Activated T-helper 1 cell treated with Interleukin-2 at 50 U/mL for 16 hours (primary cell): ENCODE data around the gene FOXO3.
"Not testable (repeated sequence)": the region's sequence is repeated elsewhere in the genome, so short reads cannot be mapped to it uniquely, and the experiment has no call there.

ENCODE experiments used
- DNase-seq: peaks from one replicate; pipeline ENCODE4 v3.0.0-alpha.2; 2020; ENCODE audit warnings: low read depth

The FOXO3 gene

GRCh38 chr6:108556250-108556649 is 4.5 kb upstream of the FOXO3 start:
- no peak for DNase-seq

DNA sequence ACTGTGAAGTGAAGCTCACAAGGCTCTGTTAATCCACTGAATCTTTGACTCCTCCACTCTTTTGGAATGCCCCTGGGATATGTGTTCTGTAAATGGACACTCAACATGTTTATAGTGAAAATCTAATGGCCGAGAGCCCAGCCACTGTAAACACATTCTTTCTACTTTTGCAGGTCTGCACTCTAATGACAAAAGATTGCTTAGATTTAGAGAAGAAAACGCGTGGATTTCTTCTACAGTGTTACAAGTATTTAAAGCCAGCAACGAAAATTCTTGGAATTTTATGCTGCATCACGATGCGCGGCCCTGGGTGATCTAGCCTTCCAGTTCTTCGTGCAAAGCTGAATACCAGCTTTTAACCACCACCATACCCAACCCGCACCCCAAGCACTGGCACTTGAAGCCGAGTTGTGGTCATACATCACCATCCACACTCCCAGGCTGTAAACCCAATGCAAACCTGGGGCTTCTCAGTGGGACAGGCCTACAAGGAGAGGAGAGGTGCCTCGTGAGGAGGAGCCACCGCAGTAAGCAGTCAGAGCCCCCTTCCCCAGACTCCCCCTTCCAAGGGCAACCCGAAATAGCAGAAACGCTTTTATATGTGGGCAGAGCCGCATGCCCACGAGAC is 3.7 kb upstream of the FOXO3 start:
- no peak for DNase-seq

DNA sequence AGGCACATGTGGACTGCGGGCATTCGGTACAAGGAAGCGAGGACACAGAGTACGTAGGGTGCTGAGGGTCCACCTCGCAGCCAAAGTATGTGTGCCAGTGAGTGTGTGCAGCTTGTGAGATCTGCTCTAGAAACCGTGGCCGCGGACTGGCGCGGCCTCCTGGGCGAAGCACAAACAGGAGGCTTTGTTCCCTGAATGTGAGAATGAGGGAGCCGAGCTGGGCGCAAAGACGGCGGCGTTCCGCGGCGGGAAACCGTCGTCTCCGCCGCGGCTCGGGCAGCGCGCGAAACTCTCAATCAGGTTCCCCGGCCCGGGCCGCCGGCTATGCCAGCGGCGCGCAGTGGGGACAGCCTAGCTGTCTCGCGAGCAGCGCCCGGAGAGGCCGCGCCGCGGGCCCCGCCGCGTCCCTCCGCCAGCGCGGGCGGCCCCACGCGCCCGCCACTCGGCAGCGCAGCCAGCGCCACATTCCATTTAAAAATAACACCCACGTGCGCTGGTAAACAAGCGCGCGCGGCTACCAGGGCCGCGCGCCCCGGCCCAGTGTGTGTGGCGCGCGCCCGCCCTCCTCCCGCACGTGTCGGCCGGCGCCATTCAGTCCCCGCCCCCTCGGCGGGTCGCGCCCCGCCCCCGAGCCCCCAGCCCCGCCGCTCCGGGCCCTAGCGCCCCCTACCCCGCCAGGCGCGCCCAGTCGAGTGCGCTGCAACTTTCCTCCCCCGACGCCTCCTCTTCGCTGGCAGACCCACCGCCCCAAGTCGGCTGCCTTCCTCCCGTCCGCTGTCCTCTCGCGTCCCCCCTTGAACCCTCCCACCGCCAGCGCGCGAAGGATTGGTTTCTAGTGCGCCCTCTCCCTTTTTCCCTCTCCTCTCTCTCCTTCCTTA is 3.0 kb upstream of the FOXO3 start:
- peak; percentile 78 for DNase-seq

DNA sequence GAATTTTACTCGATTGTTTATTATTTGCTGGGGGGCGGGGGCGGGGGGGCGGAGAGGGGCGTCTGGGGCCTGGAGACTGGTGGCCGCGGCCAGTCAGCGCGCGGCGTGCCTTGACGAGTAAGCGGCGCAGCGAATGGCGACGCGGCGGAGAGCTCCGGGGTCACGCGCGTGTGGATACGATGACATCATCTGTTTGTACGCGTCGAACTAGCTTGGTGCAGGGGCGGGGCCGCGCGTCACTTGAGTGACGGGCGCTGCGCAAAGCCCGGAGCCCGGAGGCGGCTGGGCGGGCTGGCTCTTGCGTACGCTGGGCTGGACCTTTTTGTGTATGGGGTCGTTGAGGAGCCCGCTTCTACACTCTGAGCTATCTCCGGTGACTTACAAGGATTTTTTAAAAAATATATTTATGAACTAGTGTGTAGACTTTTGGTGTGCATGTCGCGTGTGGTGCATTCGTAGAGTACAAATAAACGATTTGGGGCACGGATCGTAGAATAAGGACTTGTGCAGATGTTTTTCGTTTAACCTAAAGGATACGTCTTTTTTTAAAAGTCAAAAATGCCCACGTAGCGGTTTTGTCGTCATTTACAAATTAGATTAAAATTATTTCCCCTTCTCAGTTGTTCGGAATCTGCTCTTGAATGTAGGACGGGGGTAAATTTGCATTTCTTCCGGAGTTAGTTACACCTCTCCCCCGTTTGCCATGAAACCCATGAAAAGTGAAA is 2.2 kb upstream of the FOXO3 start:
- peak; percentile 96 for DNase-seq

DNA sequence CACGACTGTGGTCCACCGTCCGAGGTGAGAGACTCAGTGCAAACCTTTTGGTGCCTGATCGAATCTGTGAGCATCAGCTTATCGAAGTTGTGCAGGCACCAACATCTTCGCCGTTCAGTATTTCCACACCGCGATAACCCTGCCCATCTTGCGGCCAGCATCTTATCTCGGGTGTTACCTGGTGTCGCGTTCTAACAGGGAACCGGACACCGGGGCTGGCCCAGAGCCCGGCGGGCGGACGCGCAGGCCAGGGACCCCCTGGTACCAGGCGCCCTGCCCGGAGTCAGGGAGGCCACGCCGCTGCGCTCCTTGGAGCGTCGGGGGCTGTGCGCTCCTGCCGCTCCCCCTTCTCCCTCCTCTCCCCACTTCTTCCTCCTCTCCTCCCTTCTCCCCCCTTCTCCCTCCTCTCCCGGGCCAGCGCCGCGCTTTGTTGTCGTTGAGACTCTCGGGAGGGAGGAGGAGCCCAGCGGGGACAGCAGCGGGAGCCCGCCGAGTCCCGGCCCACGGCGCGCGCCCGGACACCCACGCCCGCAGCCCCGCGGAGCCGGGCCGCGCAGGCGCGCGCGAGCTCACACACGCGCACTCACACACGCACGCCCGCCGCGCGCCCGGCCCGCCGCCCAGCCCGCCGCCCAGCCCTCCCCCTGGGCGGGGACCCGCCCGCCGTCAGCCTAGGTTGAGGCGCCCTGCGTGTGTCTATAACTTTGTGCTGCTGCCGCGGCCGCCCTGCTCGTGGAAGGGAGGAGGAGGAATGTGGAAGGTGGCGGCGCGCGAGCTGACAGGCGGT is 1.4 kb upstream of the FOXO3 start:
- DNase-seq, result peak; percentile 83

DNA sequence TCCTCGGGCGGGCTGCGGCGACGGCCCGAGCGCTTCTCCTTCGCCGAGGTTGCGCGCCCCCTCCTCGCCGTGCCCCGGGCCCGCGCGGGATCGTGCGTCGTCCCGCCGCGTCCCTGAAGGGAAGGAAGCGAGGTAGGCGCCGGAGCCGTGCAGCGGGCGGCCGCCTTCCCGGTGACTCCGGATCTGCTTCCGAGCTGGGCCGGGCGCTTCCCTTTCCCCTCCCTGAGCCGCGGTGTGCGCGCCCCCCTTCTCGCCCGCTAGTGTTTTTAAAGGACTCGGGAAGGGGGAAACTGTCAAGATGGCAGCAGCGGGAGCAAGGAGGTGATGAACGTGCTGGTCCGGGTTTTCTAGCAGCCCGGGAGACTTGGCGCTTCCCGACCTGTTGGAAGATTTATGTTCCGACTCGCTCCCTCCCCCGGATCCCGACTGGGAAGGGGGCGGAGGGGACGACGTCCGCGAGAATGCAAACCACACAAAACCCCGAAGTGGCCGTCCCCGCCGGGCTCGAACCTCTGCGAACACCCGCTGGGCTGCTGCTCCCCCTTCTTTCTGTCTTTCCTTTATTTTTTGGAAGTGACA is 744 bp upstream of the FOXO3 start:
- no peak for DNase-seq

DNA sequence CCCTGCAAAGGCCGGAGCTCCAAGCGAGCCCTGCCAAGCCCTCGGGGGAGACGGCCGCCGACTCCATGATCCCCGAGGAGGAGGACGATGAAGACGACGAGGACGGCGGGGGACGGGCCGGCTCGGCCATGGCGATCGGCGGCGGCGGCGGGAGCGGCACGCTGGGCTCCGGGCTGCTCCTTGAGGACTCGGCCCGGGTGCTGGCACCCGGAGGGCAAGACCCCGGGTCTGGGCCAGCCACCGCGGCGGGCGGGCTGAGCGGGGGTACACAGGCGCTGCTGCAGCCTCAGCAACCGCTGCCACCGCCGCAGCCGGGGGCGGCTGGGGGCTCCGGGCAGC is 561 bp downstream of the FOXO3 start:
- DNase-seq, result not testable (repeated sequence)

DNA sequence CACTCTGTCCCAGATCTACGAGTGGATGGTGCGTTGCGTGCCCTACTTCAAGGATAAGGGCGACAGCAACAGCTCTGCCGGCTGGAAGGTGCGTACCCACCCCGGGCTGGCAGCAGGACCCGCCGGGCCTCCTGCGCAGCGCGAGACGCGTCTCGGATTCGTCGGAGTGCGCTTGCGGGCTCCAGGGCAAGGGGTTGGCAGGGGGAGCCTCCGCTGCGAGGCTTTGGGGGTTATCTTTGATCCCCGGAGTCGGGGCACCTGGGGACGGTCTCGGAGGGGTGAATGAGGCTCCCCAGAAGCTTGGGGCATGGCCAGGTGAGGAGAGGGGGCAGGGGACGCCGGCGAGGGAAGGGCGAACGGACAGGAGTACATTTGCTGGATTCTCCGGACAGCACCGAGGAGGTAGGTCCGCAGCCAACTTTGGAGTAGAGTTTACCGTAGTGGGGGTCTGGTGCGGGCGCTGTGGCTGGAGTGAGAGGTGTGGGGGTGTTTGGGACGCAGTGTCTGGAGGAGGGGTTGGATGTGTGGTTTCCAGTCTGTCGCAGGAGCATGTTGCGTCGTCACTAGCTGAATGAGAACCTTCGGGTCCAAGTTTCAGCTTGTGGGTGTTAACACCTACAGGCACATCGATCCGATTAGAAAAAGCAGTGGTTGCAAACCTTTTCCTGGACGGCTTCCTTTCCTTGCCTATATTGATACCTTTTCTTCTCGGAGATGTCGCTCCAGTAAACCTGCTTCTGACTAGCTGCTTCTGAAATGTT is 1.2 kb downstream of the FOXO3 start:
- no peak for DNase-seq

DNA sequence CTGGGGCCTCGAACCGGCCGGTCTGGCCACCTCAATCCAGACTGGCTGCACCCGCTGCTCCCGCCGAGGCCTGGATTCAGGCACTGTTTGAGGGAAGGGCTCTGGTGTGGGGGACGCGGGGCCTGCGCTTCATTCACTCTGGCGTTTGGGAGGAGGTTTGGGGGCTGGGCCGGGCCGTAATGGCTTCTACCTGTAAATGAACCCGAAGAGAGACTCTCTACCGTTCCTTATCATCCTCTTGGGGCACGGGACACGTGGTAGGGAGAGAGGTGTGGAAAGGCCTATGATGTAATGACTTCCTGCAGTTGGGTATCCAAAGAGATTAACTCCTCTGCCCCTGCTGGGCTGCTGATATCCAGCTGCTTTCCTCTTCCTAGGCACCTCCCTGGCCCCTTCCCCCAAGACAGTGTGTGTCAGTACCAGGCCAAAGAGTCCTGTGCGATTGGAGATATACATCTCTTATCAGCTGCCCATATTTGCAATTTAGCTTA is 1.8 kb downstream of the FOXO3 start:
- DNase-seq, result no peak

DNA sequence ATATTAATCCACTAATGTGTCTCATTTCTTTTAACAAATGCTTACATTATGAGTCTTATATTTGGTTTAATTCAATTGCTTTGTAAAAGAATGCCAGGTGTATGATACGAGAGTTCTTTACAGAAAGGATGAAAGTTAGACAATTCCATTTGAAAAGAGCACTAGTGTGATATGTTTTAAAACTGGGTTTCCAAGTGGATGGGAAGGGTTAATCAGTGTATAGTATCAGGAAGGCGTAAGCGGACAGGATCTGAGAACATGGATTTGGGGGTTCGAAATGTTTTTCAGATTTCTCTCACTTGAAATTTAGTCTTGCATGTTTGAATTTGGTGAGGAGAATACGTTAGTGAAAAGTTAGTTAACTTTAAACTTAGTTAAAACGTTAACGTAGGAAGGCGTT is 2.6 kb downstream of the FOXO3 start:
- DNase-seq, result no peak

DNA sequence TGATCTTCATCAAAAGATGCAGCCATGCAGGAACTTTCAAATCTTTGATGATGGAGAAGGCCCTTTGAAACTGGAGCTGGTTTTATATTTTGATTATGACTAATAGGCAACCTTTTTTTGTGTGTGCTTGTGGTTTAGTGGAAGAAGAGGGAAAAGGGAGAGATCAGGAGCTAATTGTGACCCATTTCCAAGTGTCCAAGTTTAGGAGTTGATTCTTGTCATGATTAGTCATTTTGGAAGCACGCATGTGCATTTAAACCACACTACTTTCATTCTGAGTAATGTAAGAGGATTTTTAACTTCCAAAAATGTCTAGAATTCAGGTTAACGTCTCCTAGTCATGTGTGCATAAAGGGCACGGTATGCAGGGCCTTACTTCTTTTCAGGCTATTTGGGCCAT is 3.5 kb downstream of the FOXO3 start:
- DNase-seq, result no peak

DNA sequence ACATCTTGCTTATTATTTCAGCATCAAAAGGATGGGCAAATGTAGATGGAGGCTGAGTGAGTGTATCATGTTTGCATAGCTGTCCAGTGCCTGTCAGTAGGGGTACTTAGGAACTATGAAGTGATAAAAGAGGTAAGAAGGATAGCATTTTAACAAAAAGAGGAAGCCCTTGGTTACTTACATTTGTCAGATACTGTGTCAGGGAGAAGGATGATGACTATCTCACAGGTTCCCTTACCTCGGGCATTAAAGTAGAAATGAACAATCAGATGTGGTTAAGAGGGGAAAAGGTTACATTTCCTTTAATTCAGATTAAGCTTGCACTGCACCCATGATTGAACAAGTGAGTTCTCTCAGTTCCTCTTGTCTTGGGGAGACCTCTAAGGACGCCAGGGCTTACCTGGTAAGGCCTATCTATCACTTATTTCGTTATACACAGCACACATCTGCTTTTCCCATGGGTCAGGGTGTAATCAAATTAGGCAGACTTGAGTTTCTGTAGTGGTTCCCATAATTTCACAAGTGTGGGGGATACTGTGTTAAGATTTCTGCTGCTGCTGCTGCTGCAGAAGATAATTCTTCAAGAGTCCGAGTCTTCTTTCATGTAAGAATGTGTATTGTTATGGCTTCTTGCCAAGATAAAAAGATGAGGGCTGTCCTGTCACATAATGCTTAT is 4.5 kb downstream of the FOXO3 start:
- no peak for DNase-seq

DNA sequence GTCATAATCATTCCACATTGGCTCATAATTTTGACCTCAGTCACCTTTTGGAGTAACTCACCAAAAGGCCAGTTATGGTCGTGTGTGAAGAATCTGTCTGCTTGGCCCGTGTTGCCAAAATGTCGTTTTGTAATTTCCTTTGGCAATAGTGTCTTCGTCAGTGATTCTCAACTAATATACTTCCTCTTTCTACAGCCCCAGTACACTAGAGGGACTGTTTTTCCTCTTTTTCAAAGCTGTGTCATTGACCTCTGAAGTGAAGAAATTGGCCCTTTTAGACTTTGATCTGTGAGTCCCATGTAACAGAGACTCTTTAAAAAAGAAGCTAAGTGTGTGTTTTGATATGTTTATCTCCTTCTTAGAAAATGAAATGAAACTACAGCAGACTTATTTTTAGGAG is 5.2 kb downstream of the FOXO3 start:
- DNase-seq, result no peak

GRCh38 chr6:108566406-108566805 is 5.7 kb downstream of the FOXO3 start:
- DNase-seq, result no peak

GRCh38 chr6:108568101-108568500 is 7.4 kb downstream of the FOXO3 start:
- no peak for DNase-seq

GRCh38 chr6:108568551-108569305 is 8.0 kb downstream of the FOXO3 start:
- no peak for DNase-seq

DNA sequence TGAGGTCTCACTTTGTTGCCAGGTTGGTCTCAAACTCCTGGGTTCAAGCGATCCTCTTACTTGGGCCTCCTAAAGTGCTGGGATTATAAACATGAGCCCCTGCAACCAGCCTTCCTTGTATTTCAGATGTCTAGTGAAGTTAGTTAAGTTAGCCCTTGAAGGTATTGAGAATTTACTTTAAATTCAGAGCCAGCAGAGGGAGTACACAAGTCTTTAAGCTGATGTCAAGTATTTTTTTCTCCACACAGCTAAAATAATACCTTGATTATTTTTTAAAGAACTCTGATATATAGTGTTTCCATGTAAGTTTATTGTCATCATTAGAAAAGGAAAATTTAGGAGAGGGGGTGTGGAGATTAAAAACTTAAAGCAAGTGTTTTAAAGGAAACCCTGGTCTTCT is 9.8 kb downstream of the FOXO3 start:
- no peak for DNase-seq

- no peak for DNase-seq
These were observed 13.9 kb downstream of the FOXO3 start for GRCh38 chr6:108574457-108575141.

- DNase-seq, result no peak
These were observed 15.3 kb downstream of the FOXO3 start for GRCh38 chr6:108575905-108576494.
